T follicular helper cell (primary cell): ENCODE results near the gene UNC13A.
A peak's percentile ranks its signal among the peaks of the same experiment; 100 is the strongest.

ENCODE experiments used
- DNase-seq: peaks from one replicate; pipeline ENCODE4 v3.0.0-alpha.2; 2020; ENCODE audit warnings: low read depth

Gene UNC13A

DNA sequence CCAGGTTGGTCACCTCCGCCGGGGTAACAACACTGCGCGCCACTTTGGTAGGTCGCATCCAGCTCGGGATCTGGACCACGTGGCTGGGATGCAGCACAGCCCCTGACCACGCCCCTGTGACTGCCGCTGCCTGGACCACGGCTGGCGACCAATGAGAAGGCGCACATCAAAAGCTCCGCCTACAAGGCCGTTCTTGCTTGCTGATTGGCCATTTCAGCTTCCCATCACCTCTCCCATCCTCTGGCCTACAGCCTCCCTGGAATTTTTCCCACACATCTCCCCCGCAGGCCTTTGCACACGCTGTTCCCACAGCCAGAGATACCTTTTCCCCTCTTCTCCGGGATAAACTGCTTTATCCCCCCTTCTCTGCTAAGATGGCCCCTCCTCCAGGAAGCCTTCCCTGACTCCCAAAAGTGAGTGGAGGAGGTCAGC lies 18.6 kb upstream of the UNC13A start:
- no peak for DNase-seq

GRCh38 chr19:17703824-17704463 lies 15.8 kb upstream of the UNC13A start:
- DNase-seq: peak; percentile 60

GRCh38 chr19:17695198-17695597 lies 7.0 kb upstream of the UNC13A start:
- DNase-seq: no peak

- no peak for DNase-seq
These were observed 4.4 kb upstream of the UNC13A start for GRCh38 chr19:17692566-17692965.

GRCh38 chr19:17688853-17689595 lies 870 bp upstream of the UNC13A start:
- DNase-seq: no peak

DNA sequence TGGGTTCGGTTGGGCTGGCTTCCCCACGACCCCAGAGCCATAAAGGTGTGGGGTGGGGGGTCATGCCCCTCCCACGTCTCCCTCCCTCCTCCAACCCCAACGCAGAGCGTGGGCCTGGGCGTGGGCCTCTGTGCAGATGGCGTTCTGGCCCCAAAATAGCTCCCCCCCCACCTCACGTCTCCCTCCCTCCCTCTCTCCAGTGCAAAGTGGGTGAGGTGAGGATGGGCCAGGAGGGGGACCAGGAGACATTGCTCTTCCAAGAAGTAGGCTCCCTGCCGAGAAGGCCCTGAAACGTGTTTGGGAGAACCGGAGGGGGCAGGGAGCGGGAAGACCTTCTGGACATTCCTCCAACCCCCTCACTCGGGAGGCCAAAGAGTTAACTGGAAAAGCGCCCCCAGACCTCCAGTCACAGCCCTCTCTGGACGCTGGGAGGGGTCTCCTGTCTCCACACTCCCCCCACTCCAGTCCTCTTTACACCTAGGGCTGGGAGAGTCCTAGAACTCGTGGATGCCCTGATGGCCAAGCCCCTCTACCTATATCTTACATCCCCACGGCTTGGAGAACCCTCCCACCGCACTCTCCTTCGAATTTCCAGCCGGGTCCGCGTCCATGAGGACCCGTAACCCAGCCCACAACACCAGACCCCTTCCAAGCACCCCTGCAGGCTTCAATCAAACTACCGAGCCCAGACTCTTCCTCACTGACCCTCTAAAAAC lies 855 bp downstream of the UNC13A start:
- DNase-seq: no peak

- DNase-seq: no peak
These were observed 1.5 kb downstream of the UNC13A start for GRCh38 chr19:17686592-17687024.

DNA sequence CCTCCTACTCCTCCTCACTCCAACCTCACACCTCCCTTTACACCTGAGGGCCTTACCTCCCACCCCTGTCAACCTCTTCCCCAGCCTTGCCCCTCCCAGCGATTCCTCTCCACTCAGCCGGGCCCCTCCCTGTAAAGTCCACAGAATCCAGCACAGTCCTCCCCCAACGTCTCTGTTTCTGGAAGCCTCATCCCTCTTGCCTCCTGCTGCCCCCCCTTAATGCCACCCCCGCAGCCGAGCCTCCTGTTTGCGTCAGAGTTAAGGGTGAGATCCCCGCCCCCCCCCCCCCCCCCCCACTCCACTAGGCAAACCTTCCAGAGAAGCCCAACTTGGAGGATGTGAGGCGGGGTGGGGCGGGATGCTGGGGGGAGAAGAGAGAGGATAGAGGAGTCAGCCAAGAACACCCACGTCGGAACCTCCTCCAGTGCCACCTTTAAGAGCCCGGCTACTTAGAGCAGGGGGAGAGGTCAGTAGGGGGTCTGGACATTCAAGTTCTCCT lies 2.1 kb downstream of the UNC13A start:
- DNase-seq: no peak

- no peak for DNase-seq
These were observed 2.6 kb downstream of the UNC13A start for GRCh38 chr19:17685451-17686022.

- no peak for DNase-seq
These were observed 3.9 kb downstream of the UNC13A start for GRCh38 chr19:17684256-17684655.

- no peak for DNase-seq
These were observed 5.1 kb downstream of the UNC13A start for GRCh38 chr19:17683078-17683477.

- no peak for DNase-seq
These were observed 5.9 kb downstream of the UNC13A start for GRCh38 chr19:17682273-17682672.

GRCh38 chr19:17681505-17682125 lies 6.5 kb downstream of the UNC13A start:
- DNase-seq: no peak

DNA sequence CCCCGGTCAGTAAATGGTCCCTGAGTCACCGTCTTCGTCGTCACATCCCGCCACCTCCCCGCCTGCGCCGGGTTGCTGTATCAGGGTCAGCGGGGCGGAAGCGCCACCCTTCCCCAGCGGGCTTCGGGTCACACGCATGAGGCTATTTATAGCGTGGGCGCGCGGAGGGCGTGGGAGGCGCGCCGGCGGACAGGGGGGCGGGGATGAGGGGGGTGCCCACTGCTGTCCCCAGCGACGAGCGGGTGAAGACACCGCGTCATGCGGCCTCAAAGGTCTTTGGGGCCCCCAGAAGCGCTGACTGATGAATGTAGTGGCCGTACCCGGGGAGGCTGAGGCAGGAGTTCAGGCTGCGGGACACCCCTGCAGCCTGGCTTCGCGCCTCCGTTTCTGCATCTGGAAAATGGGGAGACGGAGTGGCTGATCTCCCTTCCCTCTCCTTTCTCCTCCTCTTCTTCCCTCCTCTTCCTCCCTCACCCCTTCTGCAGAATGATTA lies 7.9 kb downstream of the UNC13A start:
- no peak for DNase-seq

DNA sequence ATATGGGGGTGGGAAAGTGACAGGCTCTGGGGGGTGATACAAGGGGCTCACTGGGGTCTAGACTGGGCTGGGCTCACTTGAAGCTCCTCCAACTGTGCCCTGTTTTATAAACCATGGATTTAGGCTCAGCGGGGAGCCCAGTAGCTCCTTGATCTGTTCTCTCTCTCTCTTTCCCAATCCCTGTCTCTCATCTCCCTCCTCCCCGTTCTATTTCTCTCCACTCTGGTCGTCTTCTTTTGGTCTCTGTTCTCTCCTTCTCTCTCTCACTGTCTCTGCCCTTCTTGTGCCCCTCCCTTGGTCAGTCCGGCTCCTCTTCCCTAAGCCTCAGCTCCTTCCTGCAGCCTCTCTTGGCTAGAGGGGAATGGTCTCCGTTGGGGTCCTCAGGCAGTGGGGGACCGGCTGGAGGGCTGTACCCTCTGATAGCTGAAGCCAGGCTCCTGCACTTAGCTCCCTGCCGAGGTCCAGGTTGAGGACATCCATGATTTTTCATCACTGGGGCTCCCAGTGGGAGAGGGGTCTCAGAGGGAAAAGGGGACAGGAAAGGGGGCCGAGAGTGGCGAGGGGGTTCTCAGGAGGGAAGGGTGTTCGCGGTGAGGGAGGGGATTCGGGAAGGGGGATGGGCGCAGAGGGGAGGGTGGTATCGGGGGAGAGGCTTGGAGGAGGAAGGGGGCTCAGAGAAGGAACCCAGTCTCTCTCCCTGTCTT lies 8.5 kb downstream of the UNC13A start:
- DNase-seq: no peak

- no peak for DNase-seq
These were observed 9.3 kb downstream of the UNC13A start for GRCh38 chr19:17678836-17679235.

DNA sequence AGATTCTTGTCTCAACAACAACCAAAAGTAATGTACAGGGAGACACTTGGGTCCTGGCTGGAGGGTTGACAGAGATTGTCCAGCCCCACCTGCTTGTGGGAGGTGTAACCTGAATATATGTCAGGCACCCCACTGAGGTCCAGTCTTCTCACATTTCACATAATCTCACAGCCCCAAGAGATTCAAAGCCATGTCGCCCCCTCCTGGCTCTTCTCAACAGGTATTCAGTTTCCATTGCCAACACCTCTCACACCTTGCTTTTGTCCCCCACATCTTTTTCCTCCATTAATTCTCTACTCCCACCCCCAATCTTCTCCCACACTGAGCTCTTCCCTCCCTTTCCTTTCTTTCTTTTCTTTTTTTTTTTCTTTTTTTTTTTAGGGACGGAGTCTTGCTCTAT lies 11.2 kb downstream of the UNC13A start:
- no peak for DNase-seq

GRCh38 chr19:17676295-17676694 lies 11.9 kb downstream of the UNC13A start:
- DNase-seq: no peak

DNA sequence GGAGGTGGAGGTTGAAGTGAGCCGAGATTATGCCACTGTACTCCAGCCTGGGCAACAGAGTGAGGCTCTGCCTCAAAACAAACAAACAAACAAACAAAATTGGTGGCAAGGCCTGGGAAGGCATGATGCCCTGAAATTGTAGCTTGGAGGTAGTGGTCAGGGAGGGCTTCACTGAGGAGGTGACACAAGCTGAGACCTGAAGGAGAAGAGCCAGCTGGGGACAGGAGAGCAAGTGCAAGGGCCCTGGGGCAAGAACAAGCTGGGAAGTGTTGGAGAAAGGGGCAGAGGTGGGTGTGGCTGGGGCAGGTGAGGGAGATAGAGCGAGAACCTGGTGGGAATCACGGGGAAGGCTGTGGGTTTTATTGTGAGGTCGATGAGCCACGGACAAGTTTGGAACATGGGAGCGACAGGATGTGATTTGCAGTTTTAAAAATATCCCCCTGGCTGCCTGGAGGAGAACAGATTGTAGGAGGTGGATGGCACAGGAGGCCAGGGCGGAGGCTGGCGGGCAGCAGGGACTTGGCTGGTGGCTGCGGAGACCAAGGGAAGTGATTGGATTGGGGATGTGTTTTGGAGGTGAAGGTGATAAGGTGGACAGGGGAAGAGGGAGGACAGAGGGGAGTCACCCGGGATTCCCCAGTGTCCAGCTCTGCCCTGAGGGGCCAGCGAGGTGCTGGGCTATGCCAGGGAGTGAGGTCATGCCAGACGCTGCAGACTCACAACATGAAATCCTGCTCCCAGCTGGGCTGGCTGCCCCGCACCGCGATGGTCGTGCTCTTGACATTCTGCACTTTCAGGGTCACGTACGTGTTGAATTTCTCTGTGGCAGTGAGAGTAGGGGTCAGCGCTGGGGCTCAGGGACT lies 14.0 kb downstream of the UNC13A start:
- DNase-seq: no peak

- DNase-seq: no peak
These were observed 16.2 kb downstream of the UNC13A start for GRCh38 chr19:17671906-17672305.
